ENCODE data around the gene CD1E. TPM values are rescaled to one million over a fixed set of nuclear protein-coding genes. Genes with fewer than 3 reads are reported as not detected.

Gene CD1E
- total RNA-seq: 1 to 10 TPM in 2 of 4 donors, under 1 TPM in 1, not detected in 1; 0.88 to 2.9 (median 2.4) TPM

- no peak for TF ChIP-seq CTCF (IDR thresholded peaks at IDR 0.05; ENCODE audit: low read depth)
These were observed at the start of gene CD1E for GRCh38 chr1:158353303-158354075. Gene CD1E (plus strand): TSS chr1:158353894. CDS start chr1:158353989, 95 bp downstream.

- TF ChIP-seq CTCF (IDR thresholded peaks at IDR 0.05; ENCODE audit: low read depth): no peak
These were observed 43.1 kb upstream of the CD1E start for GRCh38 chr1:158310623-158311022.

GRCh38 chr1:158311066-158311465 lies 42.6 kb upstream of the CD1E start:
- no peak for TF ChIP-seq CTCF (IDR thresholded peaks at IDR 0.05; ENCODE audit: low read depth)

GRCh38 chr1:158323866-158324265 lies 29.8 kb upstream of the CD1E start:
- TF ChIP-seq CTCF (IDR thresholded peaks at IDR 0.05; ENCODE audit: low read depth): no peak

GRCh38 chr1:158324395-158324794 lies 29.3 kb upstream of the CD1E start:
- TF ChIP-seq CTCF (IDR thresholded peaks at IDR 0.05; ENCODE audit: low read depth): no peak

- no peak for TF ChIP-seq CTCF (IDR thresholded peaks at IDR 0.05; ENCODE audit: low read depth)
These were observed 26.2 kb upstream of the CD1E start for GRCh38 chr1:158327481-158327880.

- no peak for TF ChIP-seq CTCF (IDR thresholded peaks at IDR 0.05; ENCODE audit: low read depth)
These were observed 25.3 kb upstream of the CD1E start for GRCh38 chr1:158328426-158328825.

Data from subcutaneous adipose tissue (tissue), 4 donors.